BJ (cell line): ENCODE data around the gene GEMIN7. TPM values are rescaled to one million over a fixed set of nuclear protein-coding genes. Genes with fewer than 3 reads are reported as not detected.
A peak's percentile ranks its signal among the peaks of the same experiment; 100 is the strongest.

ENCODE experiments used
- CTCF ChIA-PET: fragments of 350-600 bp; formaldehyde crosslinking; extraction: SDS; loops from one replicate; lab custom pipeline; 2021; ENCODE audit warnings: antibody characterized with exemption, inconsistent platforms; lab: Yijun Ruan, JAX
- POLR2A ChIA-PET: fragments of 300-600 bp; sonication (Branson Sonifier 250); formaldehyde crosslinking; extraction: SDS; loops from one replicate; lab custom pipeline; 2021; ENCODE audit warnings: antibody characterized with exemption; lab: Charles Lee
- DNase-seq: peaks from one replicate; pipeline ENCODE4 v3.0.0-alpha.2; 2011; ENCODE audit warnings: low read depth
- H3K27me3 ChIP-seq: 2 replicates; pipeline ENCODE4 v1.6.0; 2011; ENCODE audit warnings: low read length; ENCODE audit not compliant: control insufficient read depth, insufficient read depth
- H3K36me3 ChIP-seq: 2 replicates; pipeline ENCODE4 v1.5.1; 2011; ENCODE audit warnings: low read length; ENCODE audit not compliant: control insufficient read depth, insufficient read depth
- H3K4me3 ChIP-seq: 2 replicates; pipeline ENCODE4 v1.5.1; 2011; ENCODE audit warnings: low read depth, mild to moderate bottlenecking, control low read depth, low read length
- CTCF ChIP-seq: IDR thresholded peaks from 2 replicates; pipeline ENCODE4 v1.5.1; 2011; ENCODE audit warnings: low read depth, mild to moderate bottlenecking, control low read depth, inconsistent platforms, low read length, moderate library complexity; ENCODE audit not compliant: insufficient read depth
- polyA plus RNA-seq: library from polyadenylated mRNA; depleted of rRNA; stranded (reverse); fragments of >200 nt; gene quantifications from 2 replicates; pipeline ENCODE4 v1.2.3, GENCODE V29; 2011

GEMIN7 gene
- polyA plus RNA-seq, 1 experiment: 25.0 TPM

GRCh38 chr19:45037393-45038169, 41.5 kb upstream of the GEMIN7 start:
- Histone ChIP-seq H3K36me3 (peaks cover 18% of the 10 kb centered on the region), H3K27me3 (no peaks in the 10 kb centered on the region), H3K4me3 (no peak overlapping the region)
- DNase-seq: no peak
- no peak for TF ChIP-seq CTCF
- ChIA-PET CTCF (interaction anchor here (5.3 kb wide), 1 partner anchor 22 kb away, joined by 28 read pairs; no protein-coding TSS in a partner anchor), POLR2A (no interaction called here)

- peaks cover 21% of the 10 kb centered on the region for H3K36me3 ChIP-seq
- peak; percentile 31 for DNase-seq
- CTCF ChIA-PET: interaction anchor here (0.7 to 5.3 kb wide), 5 partner anchors 11 to 1482 kb away, joined by 3 to 28 read pairs (median 3); no protein-coding TSS in a partner anchor
- POLR2A ChIA-PET: interaction anchor here (0.6 to 0.7 kb wide), 3 partner anchors 458 to 1031 kb away, joined by 4 to 7 read pairs (median 4); no protein-coding TSS in a partner anchor
- no peak for TF ChIP-seq CTCF
- no peaks in the 10 kb centered on the region for H3K27me3 ChIP-seq
- peak within 1 kb of the TSS; percentile 87 for H3K4me3 ChIP-seq
Measured at GRCh38 chr19:45038931-45039893, 39.8 kb upstream of the GEMIN7 start, which contains the start of gene CLASRP. CLASRP (plus strand) TSS chr19:45039045; CDS start chr19:45040213, 1,168 bp downstream.

GRCh38 chr19:45040059-45040771, 38.8 kb upstream of the GEMIN7 start:
- Histone ChIP-seq H3K4me3 (peak overlapping the region; percentile 87), H3K27me3 (no peaks in the 10 kb centered on the region), H3K36me3 (peaks cover 27% of the 10 kb centered on the region)
- ChIA-PET CTCF (interaction anchor here (0.7 to 5.3 kb wide), 4 partner anchors 11 to 61 kb away, joined by 3 to 28 read pairs (median 4); partner anchors contain the start of gene PPP1R37), POLR2A (no interaction called here)
- no peak for TF ChIP-seq CTCF
- no peak for DNase-seq

- ChIA-PET CTCF (interaction anchor here (1.0 to 5.3 kb wide), 3 partner anchors 12 to 19 kb away, joined by 3 to 28 read pairs (median 3); no protein-coding TSS in a partner anchor), POLR2A (no interaction called here)
- peaks cover 33% of the 10 kb centered on the region for H3K36me3 ChIP-seq
- no peak for TF ChIP-seq CTCF
- no peak overlapping the region for H3K4me3 ChIP-seq
- no peaks in the 10 kb centered on the region for H3K27me3 ChIP-seq
- no peak for DNase-seq
Measured at GRCh38 chr19:45041125-45041524, 37.9 kb upstream of the GEMIN7 start.
